Epithelial cell of prostate (primary cell): Measurements from ENCODE around the gene FGF22.
"Not testable (repeated sequence)": the region's sequence is repeated elsewhere in the genome, so short reads cannot be mapped to it uniquely, and the experiment has no call there.

Experiments
- DNase-seq: peaks from one replicate; pipeline ENCODE4 v3.0.0-alpha.2; 2011; ENCODE audit warnings: low read depth, low spot score
- H3K27ac ChIP-seq: fragments of 450-650 bp; 2 replicates; pipeline ENCODE4 v1.5.1; 2017; ENCODE audit warnings: mild to moderate bottlenecking

Gene FGF22

GRCh38 chr19:619286-620002, 20.2 kb upstream of the FGF22 start:
- DNase-seq, result no peak
- no peak overlapping the region for H3K27ac ChIP-seq

GRCh38 chr19:620166-620862, 19.4 kb upstream of the FGF22 start:
- no peak for DNase-seq
- no peak overlapping the region for H3K27ac ChIP-seq

- not testable (repeated sequence) for H3K27ac ChIP-seq, DNase-seq
Observed at GRCh38 chr19:621191-621590, 18.5 kb upstream of the FGF22 start.

GRCh38 chr19:621819-622218, 17.9 kb upstream of the FGF22 start:
- DNase-seq, result no peak
- no peak overlapping the region for H3K27ac ChIP-seq

GRCh38 chr19:622666-623065, 17.0 kb upstream of the FGF22 start:
- no peak overlapping the region for H3K27ac ChIP-seq
- DNase-seq, result no peak

- no peak for DNase-seq
- H3K27ac ChIP-seq, result no peak overlapping the region
Observed at GRCh38 chr19:623175-623916, 16.3 kb upstream of the FGF22 start.

- H3K27ac ChIP-seq, result no peak overlapping the region
- no peak for DNase-seq
Observed at GRCh38 chr19:623974-624373, 15.7 kb upstream of the FGF22 start.

- no peak overlapping the region for H3K27ac ChIP-seq
Observed at GRCh38 chr19:624433-625109, 15.1 kb upstream of the FGF22 start.

GRCh38 chr19:625257-625656, 14.4 kb upstream of the FGF22 start:
- no peak overlapping the region for H3K27ac ChIP-seq
- no peak for DNase-seq

More at GRCh38 chr19:624433-625109, 15.1 kb upstream of the FGF22 start:
- no peak for DNase-seq

- H3K27ac ChIP-seq, DNase-seq: not testable (repeated sequence)
Observed at GRCh38 chr19:626566-626965, 13.1 kb upstream of the FGF22 start.

GRCh38 chr19:628168-628567, 11.5 kb upstream of the FGF22 start:
- DNase-seq, result no peak

GRCh38 chr19:629515-629914, 10.2 kb upstream of the FGF22 start:
- not testable (repeated sequence) for DNase-seq, H3K27ac ChIP-seq

More at GRCh38 chr19:628168-628567, 11.5 kb upstream of the FGF22 start:
- H3K27ac ChIP-seq, result no peak overlapping the region

- H3K27ac ChIP-seq, result no peak overlapping the region
- no peak for DNase-seq
Observed at GRCh38 chr19:629961-630714, 9.5 kb upstream of the FGF22 start.

GRCh38 chr19:632579-633067, 7.1 kb upstream of the FGF22 start:
- H3K27ac ChIP-seq, result peak overlapping the region; percentile 42
- DNase-seq, result no peak

- DNase-seq, result peak; percentile 89
- peak within 1 kb of the TSS; percentile 42 for H3K27ac ChIP-seq
Observed at GRCh38 chr19:633068-633785, 6.5 kb upstream of the FGF22 start, which contains the start of gene POLRMT. Gene POLRMT (minus strand): TSS chr19:633537. CDS start chr19:633512, 25 bp downstream.

- H3K27ac ChIP-seq, result peak overlapping the region; percentile 42
- DNase-seq, result no peak
Observed at GRCh38 chr19:633786-634639, 5.7 kb upstream of the FGF22 start.

GRCh38 chr19:634975-635652, 4.6 kb upstream of the FGF22 start:
- DNase-seq, result no peak
- H3K27ac ChIP-seq, result no peak overlapping the region

GRCh38 chr19:638906-639252, 800 bp upstream of the FGF22 start:
- DNase-seq, result no peak
- no peak overlapping the region for H3K27ac ChIP-seq
